Activated gamma-delta T cell (primary cell): ENCODE data around the gene IGFL4.
"Not testable (repeated sequence)": the region's sequence is repeated elsewhere in the genome, so short reads cannot be mapped to it uniquely, and the experiment has no call there.

Source experiments
- DNase-seq: peaks from one replicate; lab custom pipeline; 2025; lab: John Stamatoyannopoulos, UW
- total RNA-seq, 2 donors: gene quantifications; one replicate each; lab custom pipeline; 2026; lab: John Stamatoyannopoulos, UW

The IGFL4 gene
- total RNA-seq, result 0 reads per million in 2 donors

- DNase-seq, result no peak
Observed at GRCh38 chr19:46040952-46041500, at the start of gene IGFL4. Gene IGFL4, minus strand, starts transcription at chr19:46041002. Its CDS starts 40 bp downstream, at chr19:46040962.

GRCh38 chr19:46090444-46090843 is 49.6 kb upstream of the IGFL4 start:
- DNase-seq, result no peak

- DNase-seq, result no peak
Observed at GRCh38 chr19:46089432-46089831, 48.6 kb upstream of the IGFL4 start.

GRCh38 chr19:46088101-46088500 is 47.3 kb upstream of the IGFL4 start:
- no peak for DNase-seq

GRCh38 chr19:46085888-46086287 is 45.1 kb upstream of the IGFL4 start:
- no peak for DNase-seq

- no peak for DNase-seq
Observed at GRCh38 chr19:46082728-46083050, 41.9 kb upstream of the IGFL4 start.

GRCh38 chr19:46081928-46082727 is 41.3 kb upstream of the IGFL4 start:
- DNase-seq, result no peak

- DNase-seq, result no peak
Observed at GRCh38 chr19:46080561-46080960, 39.8 kb upstream of the IGFL4 start.

GRCh38 chr19:46079576-46079975 is 38.8 kb upstream of the IGFL4 start:
- DNase-seq, result no peak

GRCh38 chr19:46078573-46079332 is 38.0 kb upstream of the IGFL4 start:
- DNase-seq, result not testable (repeated sequence)

GRCh38 chr19:46077815-46078167 is 37.0 kb upstream of the IGFL4 start:
- no peak for DNase-seq

- DNase-seq, result no peak
Observed at GRCh38 chr19:46076951-46077814, 36.4 kb upstream of the IGFL4 start.

GRCh38 chr19:46076031-46076880 is 35.5 kb upstream of the IGFL4 start:
- no peak for DNase-seq

- no peak for DNase-seq
Observed at GRCh38 chr19:46073268-46073922, 32.6 kb upstream of the IGFL4 start.

- no peak for DNase-seq
Observed at GRCh38 chr19:46069806-46070341, 29.1 kb upstream of the IGFL4 start.

GRCh38 chr19:46068345-46069258 is 27.8 kb upstream of the IGFL4 start:
- no peak for DNase-seq

GRCh38 chr19:46067691-46068090 is 26.9 kb upstream of the IGFL4 start:
- no peak for DNase-seq

- no peak for DNase-seq
Observed at GRCh38 chr19:46066471-46066870, 25.7 kb upstream of the IGFL4 start.

- DNase-seq, result no peak
Observed at GRCh38 chr19:46065486-46066071, 24.8 kb upstream of the IGFL4 start.
